Endothelial cell of hepatic sinusoid (primary cell): ENCODE measurements around the gene GPAM.
"Not testable (repeated sequence)": the region's sequence is repeated elsewhere in the genome, so short reads cannot be mapped to it uniquely, and the experiment has no call there.

Experiments
- in situ Hi-C: cut with HindIII; loops from 2 replicates; pipeline ENCODE4 v1.10.0; 2017; ENCODE audit warnings: low sequenced_read_pairs

The GPAM gene

DNA sequence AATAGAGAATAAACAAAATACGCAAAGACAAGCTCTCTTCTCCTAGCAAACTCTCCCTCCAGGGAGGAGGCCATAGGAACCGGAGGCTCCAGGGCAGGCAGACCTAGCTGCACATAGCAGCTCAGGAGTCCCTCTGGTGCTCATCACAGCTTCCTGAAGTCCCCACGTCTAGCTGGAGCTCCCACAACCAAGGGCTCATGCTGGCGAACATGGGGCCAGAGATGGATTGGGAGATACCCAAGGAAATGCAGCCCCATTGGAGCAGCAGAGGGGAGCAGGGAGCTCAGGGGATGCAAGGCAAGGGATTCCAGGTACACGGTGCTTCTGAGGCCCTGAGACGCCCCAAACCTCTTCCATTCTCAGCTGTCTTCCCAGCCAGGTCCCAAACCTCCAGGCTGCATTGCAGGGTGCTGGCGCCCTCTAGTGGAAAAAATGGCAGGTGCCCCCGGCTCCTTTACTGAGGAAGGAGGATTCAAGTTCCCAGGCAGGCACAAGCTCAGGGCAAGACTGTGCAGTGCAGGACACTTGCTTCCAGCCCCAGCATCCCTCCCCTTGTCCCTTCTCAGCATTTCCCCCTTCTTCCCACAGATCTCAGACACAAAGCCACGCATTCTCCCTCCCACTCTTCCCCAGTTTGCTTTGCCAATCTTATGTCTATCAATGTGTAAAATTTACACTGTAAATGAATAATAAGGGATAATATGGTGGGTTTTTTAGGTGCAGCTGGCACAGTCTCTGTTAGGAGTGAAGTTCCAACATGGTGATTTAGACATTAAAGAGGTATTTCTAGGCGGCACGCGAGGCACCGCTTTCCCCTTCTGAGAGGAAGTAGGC is 46.2 kb downstream of the GPAM start:
- in situ Hi-C loops: loop anchor here (25.0 kb wide), 1 partner anchor 1350 kb away; no protein-coding TSS in a partner anchor

DNA sequence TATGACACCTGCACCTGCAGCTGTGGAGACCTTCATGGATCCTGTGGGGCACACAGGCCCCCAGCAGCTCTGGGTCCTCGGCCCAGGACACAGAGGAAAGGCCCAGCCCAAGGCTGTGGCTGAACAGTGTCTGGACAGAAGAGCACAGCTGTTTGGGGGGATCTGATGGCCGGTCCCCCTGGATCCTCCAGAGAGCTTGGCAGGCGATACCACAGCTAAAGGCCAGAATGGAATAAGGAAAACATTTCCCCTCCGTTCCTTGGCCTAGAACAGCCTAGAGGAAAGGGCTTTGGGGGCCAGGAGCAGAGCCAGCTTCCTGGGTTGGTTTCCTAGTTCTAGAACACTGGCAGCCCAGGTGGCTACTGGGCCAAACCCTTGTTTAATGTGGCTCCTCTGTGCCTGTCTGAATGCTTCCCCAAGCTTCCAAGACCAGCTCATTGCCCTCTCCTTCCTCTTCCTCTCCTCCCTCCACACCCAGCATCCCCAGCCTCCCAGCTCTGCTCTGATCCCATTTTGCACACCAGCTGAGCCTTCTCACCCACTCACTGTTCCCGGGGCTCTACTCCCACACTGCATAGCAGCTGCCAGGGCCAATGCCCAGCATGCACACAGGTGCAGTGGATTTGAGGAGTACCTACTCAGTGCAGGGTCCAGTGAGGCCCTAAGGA is 46.9 kb downstream of the GPAM start:
- in situ Hi-C loops: loop anchor here (25.0 kb wide), 1 partner anchor 1349 kb away; no protein-coding TSS in a partner anchor

DNA sequence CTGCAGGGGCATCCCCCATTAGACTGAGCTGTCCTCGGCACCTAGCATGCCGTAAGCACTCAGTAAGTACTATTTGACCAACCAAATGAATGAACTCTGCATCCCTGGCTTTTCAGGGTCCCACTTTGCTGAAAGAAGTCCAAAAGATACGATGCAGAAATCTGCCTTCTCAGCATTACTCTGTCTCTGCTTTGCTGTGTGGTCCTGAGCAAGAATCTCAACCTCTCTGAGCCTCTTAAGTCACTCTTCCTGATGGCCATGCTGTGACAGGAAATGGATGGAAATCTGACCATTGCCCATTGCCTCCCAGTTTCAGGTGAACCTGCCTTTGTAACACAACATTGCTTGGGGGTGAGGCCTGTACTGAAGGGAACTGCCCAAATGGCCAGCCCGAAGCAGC is 48.0 kb downstream of the GPAM start:
- in situ Hi-C loops: loop anchor here (25.0 kb wide), 1 partner anchor 1348 kb away; no protein-coding TSS in a partner anchor

- in situ Hi-C loops: loop anchor here (25.0 kb wide), 1 partner anchor 1345 kb away; no protein-coding TSS in a partner anchor
Observed at GRCh38 chr10:112132435-112132834, 51.1 kb downstream of the GPAM start.

DNA sequence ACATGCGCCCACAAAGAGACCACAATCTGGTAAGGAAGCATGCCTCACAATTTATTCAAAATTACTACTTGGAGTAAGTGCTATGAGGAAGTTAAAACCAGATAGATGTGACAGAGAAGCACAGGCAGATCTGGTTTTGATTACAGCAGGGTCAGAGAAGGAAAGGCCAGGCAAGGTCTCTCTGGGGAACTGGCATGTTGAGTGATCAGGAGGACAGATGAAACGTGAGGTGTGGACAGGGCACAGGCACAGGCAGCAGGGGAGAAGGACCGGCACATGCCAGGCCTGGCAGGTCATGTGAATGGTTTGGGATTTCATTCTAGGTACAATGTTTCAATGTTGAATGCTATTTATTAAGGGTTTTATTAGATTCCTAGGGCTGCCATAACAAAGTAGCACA is 51.6 kb downstream of the GPAM start:
- in situ Hi-C loops: loop anchor here (25.0 kb wide), 1 partner anchor 1345 kb away; no protein-coding TSS in a partner anchor

DNA sequence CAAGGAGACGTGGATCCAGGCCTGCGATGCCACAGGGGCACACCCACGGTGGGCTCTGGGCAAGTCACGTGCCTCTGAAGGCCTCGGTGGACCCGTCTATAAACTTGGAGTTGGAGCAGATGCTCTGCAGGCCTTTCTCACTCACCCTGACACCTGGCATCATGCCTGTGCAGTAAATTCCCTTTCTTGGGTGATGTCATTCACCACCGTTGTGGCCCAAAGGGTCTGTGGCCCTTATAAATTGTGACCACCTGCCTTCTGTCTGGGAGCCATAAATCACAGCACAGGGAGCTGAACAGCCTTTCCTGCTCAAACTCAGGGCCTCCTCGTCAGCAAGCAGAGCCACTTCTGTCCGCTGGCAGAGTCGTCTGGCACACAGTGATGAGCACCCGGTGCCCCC is 52.2 kb downstream of the GPAM start:
- in situ Hi-C loops: loop anchor here (25.0 kb wide), 1 partner anchor 1344 kb away; no protein-coding TSS in a partner anchor

GRCh38 chr10:112126901-112127300 is 56.7 kb downstream of the GPAM start:
- in situ Hi-C loops: loop anchor here (25.0 kb wide), 1 partner anchor 1340 kb away; no protein-coding TSS in a partner anchor

- in situ Hi-C loops: loop anchor here (25.0 kb wide), 1 partner anchor 1339 kb away; no protein-coding TSS in a partner anchor
Observed at GRCh38 chr10:112126172-112126571, 57.4 kb downstream of the GPAM start.

DNA sequence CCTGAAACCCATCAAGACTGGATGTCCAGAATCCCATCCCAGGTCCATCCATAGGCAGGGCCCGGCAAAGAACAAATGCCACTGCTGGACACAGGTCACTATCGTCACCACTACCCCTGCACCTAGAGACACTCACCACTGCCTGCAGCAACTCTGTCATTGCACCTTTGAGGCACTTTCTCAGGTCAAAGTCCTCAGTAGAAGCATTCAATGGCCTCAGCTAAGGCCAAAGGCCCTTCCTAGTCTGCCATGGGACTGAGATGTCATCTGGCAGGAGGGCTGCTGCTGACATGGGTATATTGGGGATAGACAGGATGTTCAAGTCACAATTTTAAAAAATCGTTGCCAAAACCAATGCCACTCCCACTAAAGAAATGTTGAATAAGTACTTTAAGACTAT is 58.7 kb downstream of the GPAM start:
- in situ Hi-C loops: loop anchor here (25.0 kb wide), 1 partner anchor 1338 kb away; no protein-coding TSS in a partner anchor

- in situ Hi-C loops: no loop called here
Observed at GRCh38 chr10:112122827-112123226, 60.7 kb downstream of the GPAM start.

DNA sequence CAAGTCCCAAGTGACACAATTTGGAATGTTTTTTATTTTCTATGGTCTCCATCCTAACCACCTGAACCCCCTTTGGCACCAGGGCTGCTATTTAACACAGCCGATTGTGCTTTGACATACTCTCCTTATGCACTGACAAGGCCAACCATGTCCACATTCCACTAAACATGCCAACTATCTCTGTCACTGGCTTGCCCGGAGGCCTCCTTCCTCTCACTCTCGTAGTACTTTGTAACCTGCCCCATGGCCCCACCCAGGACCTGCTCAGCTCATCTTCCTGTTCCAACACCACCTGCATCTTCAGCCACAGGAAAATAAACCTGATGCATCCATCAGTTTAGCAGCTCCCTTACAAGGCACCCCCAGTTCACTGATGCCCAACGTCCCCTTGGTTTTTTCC is 63.1 kb downstream of the GPAM start:
- in situ Hi-C loops: no loop called here

- in situ Hi-C loops: no loop called here
Observed at GRCh38 chr10:112115781-112116385, 67.7 kb downstream of the GPAM start.

DNA sequence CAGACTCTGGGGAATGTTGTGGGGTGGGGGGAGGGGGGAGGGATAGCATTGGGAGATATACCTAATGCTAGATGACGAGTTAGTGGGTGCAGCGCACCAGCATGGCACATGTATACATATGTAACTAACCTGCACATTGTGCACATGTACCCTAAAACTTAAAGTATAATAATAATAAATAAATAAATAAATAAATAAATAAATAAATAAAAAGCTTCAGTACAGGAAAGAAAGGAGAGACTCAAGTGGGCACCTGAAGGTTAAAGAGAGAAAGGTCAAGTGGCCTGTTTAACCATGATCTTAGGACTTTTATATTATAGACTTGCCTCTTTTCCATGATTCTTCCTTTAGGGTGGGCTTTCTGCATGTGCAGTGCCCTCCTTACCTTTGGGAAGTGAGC is 73.8 kb downstream of the GPAM start:
- in situ Hi-C loops: not testable (repeated sequence)
